OCI-LY7 (cell line): ENCODE data around the gene COPS4.

Experiments
- CTCF ChIP-seq: fragments of 200-600 bp; sonication (generic); conservative IDR thresholded peaks from 2 replicates; pipeline ENCODE4 v1.5.1; 2014; ENCODE audit warnings: mild to moderate bottlenecking, antibody characterized with exemption, low read length, moderate library complexity, mixed read lengths
- EZH2phosphoT487 ChIP-seq: fragments of 200-600 bp; sonication (generic); IDR thresholded peaks from 2 replicates; pipeline ENCODE4 v1.6.1; 2018; ENCODE audit warnings: low read depth, borderline replicate concordance, mild to moderate bottlenecking, mixed run types, antibody characterized with exemption, low read length, moderate library complexity, mixed read lengths

GRCh38 chr4:83118869-83119268 is 83.9 kb downstream of the COPS4 start:
- TF ChIP-seq CTCF = no peak
- TF ChIP-seq EZH2phosphoT487 = no peak
